GM11168 (cell line): ENCODE measurements around the gene DNASE1L3.
"Not testable (repeated sequence)": the region's sequence is repeated elsewhere in the genome, so short reads cannot be mapped to it uniquely, and the experiment has no call there.

Experiments used
- in situ Hi-C: fragments of 300-500 bp; cut with MboI; formaldehyde crosslinking; loops from one replicate; pipeline ENCODE4 v1.12.0; 2022; ENCODE audit warnings: low sequenced_read_pairs; ENCODE audit not compliant: unreplicated experiment

The DNASE1L3 gene

GRCh38 chr3:58202917-58203360, 7.8 kb downstream of the DNASE1L3 start:
- in situ Hi-C loops = no loop called here

DNA sequence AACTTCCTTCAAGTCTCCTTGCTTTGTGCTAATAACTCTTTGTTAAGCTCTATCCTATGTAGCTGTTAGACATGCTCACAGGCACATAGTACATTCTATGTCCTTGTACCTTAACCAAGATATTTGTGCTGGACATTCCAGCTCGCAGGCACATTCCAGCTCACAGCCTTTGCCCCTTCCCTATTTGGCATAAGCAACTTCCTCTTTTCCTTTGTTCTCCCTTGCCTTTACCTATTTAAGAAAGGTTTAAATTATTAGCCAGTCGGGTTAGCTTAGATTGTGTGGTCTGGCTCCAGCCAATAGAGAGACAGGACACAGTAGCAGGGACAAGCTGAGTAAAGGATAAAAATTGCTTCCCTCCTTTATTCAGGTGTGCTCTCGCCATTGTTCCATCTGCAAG, 9.3 kb downstream of the DNASE1L3 start:
- in situ Hi-C loops = not testable (repeated sequence)

- in situ Hi-C loops = no loop called here
Observed at GRCh38 chr3:58200846-58201355, 9.9 kb downstream of the DNASE1L3 start.

DNA sequence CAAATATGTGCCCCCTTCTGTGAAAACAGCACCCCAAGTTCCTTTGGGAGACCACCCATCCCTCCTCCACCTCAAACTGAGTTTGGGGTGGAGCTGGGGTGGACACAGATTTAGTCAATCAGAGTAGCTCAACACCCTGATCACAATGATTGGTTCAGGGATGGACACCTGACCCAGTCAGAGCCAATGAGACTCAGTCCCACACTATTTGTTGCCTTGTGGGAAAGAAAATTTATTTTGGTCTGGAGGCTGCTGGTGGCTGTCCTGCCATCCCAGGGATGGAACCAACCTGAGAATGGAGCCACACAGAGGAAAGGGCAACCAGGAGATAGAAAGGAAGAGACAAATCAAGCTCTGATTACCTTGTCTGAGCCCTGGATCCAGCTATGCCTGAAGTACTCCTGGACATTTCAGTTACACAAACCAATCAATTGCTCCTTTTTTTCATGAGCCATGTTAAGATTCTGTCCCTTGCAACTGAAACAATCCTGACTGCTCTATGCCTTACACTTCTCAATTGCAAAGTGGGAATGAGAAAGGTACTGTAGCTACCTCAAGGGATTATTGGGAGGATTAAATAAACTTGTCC, 10.6 kb downstream of the DNASE1L3 start:
- in situ Hi-C loops = no loop called here

DNA sequence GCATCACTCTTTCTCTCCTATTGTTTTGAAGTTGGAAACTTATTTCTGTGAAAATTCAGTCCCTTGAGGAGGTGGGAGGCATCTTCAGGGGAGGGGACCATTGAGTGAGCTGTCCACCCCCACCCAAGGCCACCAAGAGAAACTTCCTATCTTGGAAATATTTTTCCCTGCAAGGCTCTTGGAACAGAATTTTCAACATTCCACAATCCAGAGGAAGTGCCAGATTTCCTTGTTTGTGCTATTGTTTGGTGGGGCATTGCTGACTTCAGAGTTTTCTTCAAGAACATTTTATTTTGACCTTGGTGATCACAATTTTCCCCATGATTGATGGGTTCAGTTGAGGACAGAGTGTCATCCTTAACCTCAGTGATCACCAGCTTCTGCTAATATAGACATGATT, 12.0 kb downstream of the DNASE1L3 start:
- in situ Hi-C loops = no loop called here

DNA sequence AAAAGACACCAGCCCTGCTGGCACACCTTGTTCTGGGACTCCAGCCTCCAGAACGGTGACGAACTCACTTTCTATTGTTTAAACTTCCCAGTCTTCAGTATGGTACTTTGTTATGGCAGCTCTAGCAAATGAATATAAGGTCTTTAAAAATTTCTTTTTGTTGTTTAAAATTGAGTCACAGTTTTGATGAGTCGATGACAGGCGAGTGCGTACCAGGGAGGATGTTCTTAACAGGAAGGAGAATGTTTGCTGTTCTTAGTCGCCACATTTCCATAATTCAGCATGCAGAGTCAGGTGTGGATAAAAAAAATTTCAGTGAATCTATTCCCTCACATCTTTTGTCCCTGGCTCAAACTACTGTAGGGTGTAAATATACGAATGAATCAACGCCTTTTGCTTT, 12.4 kb downstream of the DNASE1L3 start:
- in situ Hi-C loops = no loop called here

DNA sequence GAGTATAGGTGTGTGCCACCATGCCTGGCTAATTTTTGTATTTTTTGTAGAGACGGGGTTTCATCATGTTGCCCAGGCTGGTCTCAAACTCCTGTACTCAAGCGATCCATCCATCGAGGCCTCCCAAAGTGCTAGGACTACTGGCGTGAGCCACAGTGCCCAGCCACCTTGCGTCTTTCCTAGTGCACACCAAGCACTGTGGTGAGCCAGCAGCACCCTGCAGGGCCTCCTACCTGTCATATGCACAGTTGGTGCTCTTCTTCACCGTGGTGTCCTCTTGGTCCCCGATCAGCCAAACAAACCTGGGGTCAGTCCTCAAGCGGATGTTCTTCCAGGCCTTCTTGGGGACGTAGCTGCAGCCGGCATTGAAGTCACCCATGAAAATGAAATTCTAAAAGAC, 13.2 kb downstream of the DNASE1L3 start:
- in situ Hi-C loops = no loop called here

GRCh38 chr3:58193682-58194407, 16.9 kb downstream of the DNASE1L3 start:
- in situ Hi-C loops = loop anchor here (5.0 kb wide), 1 partner anchor 108 kb away; no protein-coding TSS in a partner anchor

DNA sequence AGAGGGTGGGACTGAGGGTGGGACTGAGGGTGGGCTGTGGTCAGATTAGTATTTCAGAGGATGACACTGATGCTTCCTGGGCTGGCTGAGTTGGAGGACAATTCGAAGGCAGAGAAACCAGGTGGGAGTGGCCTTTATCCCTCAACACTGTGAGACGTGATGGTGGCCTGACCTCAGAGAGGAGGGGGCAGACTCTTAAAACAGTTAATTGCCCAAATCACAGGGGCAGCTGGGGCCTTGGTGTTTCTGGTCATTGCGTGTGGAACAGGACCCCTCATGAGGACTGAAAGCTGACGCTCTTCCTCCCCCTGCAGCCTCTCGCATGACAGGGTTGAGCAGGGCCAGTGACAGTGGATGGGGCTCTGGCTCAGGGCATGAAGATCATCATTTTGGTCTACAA, 18.7 kb downstream of the DNASE1L3 start:
- in situ Hi-C loops = loop anchor here (5.0 kb wide), 1 partner anchor 110 kb away; no protein-coding TSS in a partner anchor

DNA sequence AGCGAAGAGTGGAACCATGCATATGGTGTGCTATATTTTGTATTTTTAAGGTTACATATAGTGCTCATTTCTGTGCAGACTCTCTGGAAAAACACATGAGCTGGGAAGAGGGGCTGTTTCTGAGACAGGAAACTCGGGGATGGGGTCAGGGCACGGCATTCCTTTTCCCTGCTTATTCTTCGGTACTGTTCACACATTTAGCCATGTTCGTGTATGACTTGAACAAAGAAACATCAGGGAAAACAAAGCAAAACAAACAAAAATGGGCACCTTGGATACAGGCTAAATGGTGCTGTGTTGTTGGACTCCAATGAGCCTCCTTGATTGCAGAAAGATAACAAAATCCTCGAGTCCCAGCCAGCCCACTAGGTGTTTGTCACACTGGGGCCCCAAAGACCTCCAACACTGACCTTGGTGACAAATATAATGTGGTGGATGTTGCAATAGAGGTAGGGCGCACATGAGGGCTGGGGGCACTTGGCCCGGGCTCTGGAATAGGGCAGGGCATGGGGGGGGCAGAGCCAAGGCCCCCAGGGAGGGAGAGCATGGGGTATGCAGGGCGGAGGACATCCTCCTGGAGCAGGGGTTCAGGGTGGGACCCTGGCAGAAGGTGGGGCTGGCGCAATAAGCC, 19.3 kb downstream of the DNASE1L3 start:
- in situ Hi-C loops = loop anchor here (5.0 kb wide), 1 partner anchor 111 kb away; no protein-coding TSS in a partner anchor

DNA sequence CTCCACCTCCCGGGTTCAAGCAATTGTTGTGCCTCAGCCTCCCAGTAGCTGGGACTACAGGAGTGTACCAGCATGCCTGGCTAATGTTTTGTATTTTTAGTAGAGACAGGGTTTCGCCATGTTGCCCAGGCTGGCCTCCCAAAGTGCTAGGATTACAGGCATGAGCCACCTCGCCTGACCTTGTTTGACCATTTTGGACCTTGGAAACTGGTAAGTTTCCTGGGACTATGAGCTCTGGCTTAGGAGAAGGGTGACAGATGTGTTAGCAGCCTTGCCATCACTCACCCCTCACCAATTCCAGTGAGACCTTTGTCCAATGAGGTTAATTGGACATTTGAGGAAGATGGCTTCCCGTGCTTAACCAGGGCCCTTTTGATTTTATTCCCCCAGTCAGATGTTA, 19.9 kb downstream of the DNASE1L3 start:
- in situ Hi-C loops = loop anchor here (5.0 kb wide), 1 partner anchor 111 kb away; no protein-coding TSS in a partner anchor

- in situ Hi-C loops = loop anchor here (5.0 kb wide), 1 partner anchor 112 kb away; no protein-coding TSS in a partner anchor
Observed at GRCh38 chr3:58190291-58190690, 20.5 kb downstream of the DNASE1L3 start.

- in situ Hi-C loops = loop anchor here (5.0 kb wide), 1 partner anchor 113 kb away; no protein-coding TSS in a partner anchor
Observed at GRCh38 chr3:58189691-58190090, 21.1 kb downstream of the DNASE1L3 start.

GRCh38 chr3:58188921-58189451, 21.8 kb downstream of the DNASE1L3 start:
- in situ Hi-C loops = no loop called here

GRCh38 chr3:58188173-58188564, 22.6 kb downstream of the DNASE1L3 start:
- in situ Hi-C loops = no loop called here

DNA sequence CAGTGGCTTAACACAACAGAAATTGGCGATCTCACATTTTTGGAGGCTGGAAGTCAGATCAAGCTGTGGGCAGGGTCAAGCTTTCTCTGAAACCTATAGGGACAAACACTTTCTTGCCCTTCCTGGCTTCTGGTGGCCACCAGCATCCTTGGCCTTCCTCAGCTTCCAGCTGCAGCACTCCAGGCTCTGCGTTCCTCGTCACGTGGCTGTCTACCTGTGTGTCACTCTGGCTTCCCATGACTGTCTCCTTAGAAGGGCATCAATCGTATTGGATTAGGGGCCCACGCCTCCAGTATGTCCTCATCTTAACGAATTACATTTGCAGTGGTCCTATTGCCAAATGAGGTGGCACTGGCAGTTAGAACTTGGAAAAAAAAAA, 25.8 kb downstream of the DNASE1L3 start:
- in situ Hi-C loops = loop anchor here (5.0 kb wide), 1 partner anchor 32 kb away; no protein-coding TSS in a partner anchor

- in situ Hi-C loops = loop anchor here (5.0 kb wide), 1 partner anchor 33 kb away; no protein-coding TSS in a partner anchor
Observed at GRCh38 chr3:58184309-58184981, 26.3 kb downstream of the DNASE1L3 start.

DNA sequence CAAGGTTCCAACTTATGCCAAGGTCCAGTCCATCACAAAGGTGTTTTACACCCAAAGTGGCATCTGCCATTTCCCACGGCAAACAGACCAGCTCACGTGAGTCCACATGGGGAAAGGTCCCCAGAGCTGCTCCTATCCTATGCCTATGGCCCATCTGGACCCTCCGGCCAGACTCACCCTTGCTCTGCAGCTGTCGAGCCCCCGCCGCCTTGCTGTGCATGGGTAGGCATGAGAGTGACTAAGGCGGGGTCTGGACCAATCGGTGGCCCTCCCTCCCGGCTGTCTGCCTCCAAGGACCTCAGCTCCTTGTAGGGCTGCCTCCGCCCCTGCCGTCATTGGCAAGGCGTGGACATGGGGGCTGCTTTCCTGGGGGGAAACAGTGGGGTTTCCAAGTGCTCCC, 26.9 kb downstream of the DNASE1L3 start:
- in situ Hi-C loops = loop anchor here (5.0 kb wide), 1 partner anchor 33 kb away; no protein-coding TSS in a partner anchor

- in situ Hi-C loops = loop anchor here (5.0 kb wide), 1 partner anchor 34 kb away; no protein-coding TSS in a partner anchor
Observed at GRCh38 chr3:58183221-58183620, 27.6 kb downstream of the DNASE1L3 start.
